OCI-LY1 (cell line): ENCODE measurements around the gene PAQR8.

ENCODE experiments used
- CTCF ChIP-seq: fragments of 200-600 bp; sonication (generic), shearing (Covaris generic); IDR thresholded peaks from 2 replicates; pipeline ENCODE4 v1.5.1; 2017; ENCODE audit warnings: mild to moderate bottlenecking, antibody characterized with exemption, low read length, moderate library complexity, mixed read lengths
- EZH2 ChIP-seq: fragments of 200-600 bp; sonication (generic), shearing (Covaris generic); IDR thresholded peaks from 2 replicates; pipeline ENCODE4 v1.8.0; 2017; ENCODE audit warnings: borderline replicate concordance, mixed run types, mild to moderate bottlenecking, antibody characterized with exemption, low read length, moderate library complexity, mixed read lengths

- no peak for TF ChIP-seq CTCF
- TF ChIP-seq EZH2: no peak
These were observed 73.4 kb downstream of the PAQR8 start for GRCh38 chr6:52435345-52435744.
